Natural killer cell (primary cell): ENCODE results near the gene CD47. TPM values are rescaled to one million over a fixed set of nuclear protein-coding genes. Genes with fewer than 3 reads are reported as not detected.
A peak's percentile ranks its signal among the peaks of the same experiment; 100 is the strongest.

Experiments used
- ATAC-seq, 3 donors: fragments of 150-1000 bp in 2 of 3; fragments of 200-7000 bp in 1 of 3; cut with Tn5 transposase; 1 replicate in 1 of 3; 2 replicates in 2 of 3; pipeline ENCODE4 v1.10.0; 2021; ENCODE audit warnings: mild to moderate bottlenecking in 2 of 3, moderate library complexity in 2 of 3
- DNase-seq, 2 donors: peaks; one replicate each; pipeline versions ENCODE4 v3.0.0 to v3.0.0-alpha.2; 2013 to 2021; ENCODE audit warnings: mixed read lengths in 1 of 2
- H3K27ac ChIP-seq: one replicate; pipeline ENCODE4 v1.5.1; 2013; ENCODE audit warnings: mild to moderate bottlenecking, low read length
- H3K27me3 ChIP-seq: one replicate; pipeline ENCODE4 v1.6.1; 2013; ENCODE audit warnings: low read length; ENCODE audit not compliant: control insufficient read depth, insufficient read depth
- H3K36me3 ChIP-seq: one replicate; pipeline ENCODE4 v1.6.1; 2013; ENCODE audit warnings: low read length; ENCODE audit not compliant: control insufficient read depth, insufficient read depth
- H3K4me1 ChIP-seq: one replicate; pipeline ENCODE4 v1.6.1; 2013; ENCODE audit warnings: low read length; ENCODE audit not compliant: control insufficient read depth, insufficient read depth
- H3K4me3 ChIP-seq: one replicate; pipeline ENCODE4 v1.5.1; 2013; ENCODE audit warnings: low read length
- H3K9me3 ChIP-seq: one replicate; pipeline ENCODE4 v1.6.1; 2013; ENCODE audit warnings: low read length; ENCODE audit not compliant: control insufficient read depth, insufficient read depth
- H3K27ac Mint-ChIP-seq, 2 donors: one replicate each; pipeline ENCODE4 v1.8.0; 2022; ENCODE audit warnings: mild to moderate bottlenecking in 2 of 2, mixed read lengths in 2 of 2, moderate library complexity in 1 of 2
- H3K27me3 Mint-ChIP-seq, 2 donors: one replicate each; pipeline ENCODE4 v1.8.0; 2022; ENCODE audit warnings: low read depth in 2 of 2, mixed read lengths in 2 of 2
- H3K36me3 Mint-ChIP-seq: one replicate; pipeline ENCODE4 v1.8.0; 2022; ENCODE audit warnings: mixed read lengths
- H3K4me1 Mint-ChIP-seq, 2 donors: one replicate each; pipeline ENCODE4 v1.8.0; 2022; ENCODE audit warnings: mixed read lengths in 2 of 2
- H3K4me3 Mint-ChIP-seq: one replicate; pipeline ENCODE4 v1.8.0; 2022; ENCODE audit warnings: mild to moderate bottlenecking, moderate library complexity, mixed read lengths
- H3K9me3 Mint-ChIP-seq, 2 donors: one replicate each; pipeline ENCODE4 v1.8.0; 2022; ENCODE audit warnings: mixed read lengths in 2 of 2
- CTCF ChIP-seq: fragments of 200-600 bp; IDR thresholded peaks from one replicate; pipeline ENCODE4 v1.8.0; 2022; ENCODE audit warnings: antibody characterized with exemption
- WGBS: methylation state at CpG from one replicate; pipeline ENCODE4 v1.1.7; 2013; ENCODE audit warnings: missing lambda C conversion rate; ENCODE audit not compliant: insufficient coverage; 5-methylcytosine and 5-hydroxymethylcytosine counted together
- intact Hi-C: fragments of 100-400 bp; cut with micrococcal nuclease; formaldehyde crosslinking; loops from one replicate; pipeline ENCODE4 v1.14.2; 2022
- total RNA-seq, 4 donors: library from RNA; stranded (reverse); fragments of 120-200 nt in 1 of 4; gene quantifications; one replicate each; pipeline versions ENCODE4 v1.2.3 to v1.2.4, GENCODE V29; 2013 to 2022

Gene CD47
- total RNA-seq, 3 donors from 2014 or later (not counting 1 experiment from before 2014, with no cell fraction given) = 226 to 236 (median 233) TPM

- H3K9me3 ChIP-seq = peaks cover 4% of the 10 kb centered on the region
- DNase-seq (no peak), ATAC-seq (peak in 2 of 3 donors; percentile 10 to 18)
- peak overlapping the region; percentile 42 for H3K4me3 ChIP-seq
- 20% methylated on average over 1 of the region's 4 CpGs for WGBS
- Mint-ChIP-seq H3K4me3 (peak overlapping the region; percentile 79), H3K36me3 (peaks cover 8% of the 10 kb centered on the region), H3K27ac (peak overlapping the region; percentile 93 to 97), H3K27me3 (no peaks in the 10 kb centered on the region), H3K4me1 (peaks cover 57 to 61% of the 10 kb centered on the region in 2 donors), H3K9me3 (peaks cover 2 to 4% of the 10 kb centered on the region in 2 donors)
- peaks cover 55% of the 10 kb centered on the region for H3K4me1 ChIP-seq
- no peaks in the 10 kb centered on the region for H3K36me3 ChIP-seq
- intact Hi-C loops = loop anchor here (1.0 to 10.0 kb wide), 4 partner anchors 24 to 600 kb away; partner anchors contain the start of gene BBX
- peak overlapping the region; percentile 97 for H3K27ac ChIP-seq
- TF ChIP-seq CTCF = no peak
- no peaks in the 10 kb centered on the region for H3K27me3 ChIP-seq
Measured at GRCh38 chr3:108125153-108125543, 34.3 kb upstream of the CD47 start.

GRCh38 chr3:108124337-108125152 is 33.7 kb upstream of the CD47 start:
- Histone ChIP-seq H3K27me3 (no peaks in the 10 kb centered on the region), H3K27ac (peak overlapping the region; percentile 97), H3K4me1 (peaks cover 60% of the 10 kb centered on the region), H3K4me3 (peak overlapping the region; percentile 42), H3K9me3 (peaks cover 7% of the 10 kb centered on the region), H3K36me3 (no peaks in the 10 kb centered on the region)
- Mint-ChIP-seq H3K4me1 (peaks cover 61 to 63% of the 10 kb centered on the region in 2 donors), H3K4me3 (peak overlapping the region; percentile 79), H3K27me3 (no peaks in the 10 kb centered on the region), H3K27ac (peak overlapping the region; percentile 93 to 97), H3K9me3 (peaks cover 2 to 4% of the 10 kb centered on the region in 2 donors), H3K36me3 (peaks cover 8% of the 10 kb centered on the region)
- intact Hi-C loops = loop anchor here (1.0 to 10.0 kb wide), 4 partner anchors 23 to 600 kb away; partner anchors contain the start of gene BBX
- 2% methylated on average over 9 of the region's 10 CpGs for WGBS
- DNase-seq (peak; percentile 32 to 89), ATAC-seq (peak; percentile 63 to 78 (median 63))
- TF ChIP-seq CTCF = no peak

GRCh38 chr3:108123326-108123725 is 32.5 kb upstream of the CD47 start:
- Histone ChIP-seq H3K4me3 (no peak overlapping the region), H3K36me3 (no peaks in the 10 kb centered on the region), H3K9me3 (peaks cover 4% of the 10 kb centered on the region), H3K27me3 (no peaks in the 10 kb centered on the region), H3K4me1 (peaks cover 50% of the 10 kb centered on the region), H3K27ac (no peak overlapping the region)
- Mint-ChIP-seq H3K4me3 (no peak overlapping the region), H3K4me1 (peaks cover 51 to 63% of the 10 kb centered on the region in 2 donors), H3K9me3 (peaks cover under 1 to 2% of the 10 kb centered on the region in 2 donors), H3K27me3 (no peaks in the 10 kb centered on the region), H3K36me3 (peaks cover 4% of the 10 kb centered on the region), H3K27ac (peak overlapping the region; percentile 93 to 97)
- 100% methylated on average over 3 of the region's 3 CpGs for WGBS
- ATAC-seq (no peak), DNase-seq (no peak)
- no peak for TF ChIP-seq CTCF
- intact Hi-C loops = loop anchor here (10.0 kb wide), 2 partner anchors 49 to 599 kb away; partner anchors contain the start of gene BBX
